HG03064 (cell line): ENCODE data around the gene CRABP2.

Experiments
- ATAC-seq: cut with Tn5 transposase; IDR thresholded peaks from one replicate; pipeline ENCODE4 v1.9.1; 2021; ENCODE audit warnings: low read depth; ENCODE audit not compliant: unreplicated experiment

Gene CRABP2

DNA sequence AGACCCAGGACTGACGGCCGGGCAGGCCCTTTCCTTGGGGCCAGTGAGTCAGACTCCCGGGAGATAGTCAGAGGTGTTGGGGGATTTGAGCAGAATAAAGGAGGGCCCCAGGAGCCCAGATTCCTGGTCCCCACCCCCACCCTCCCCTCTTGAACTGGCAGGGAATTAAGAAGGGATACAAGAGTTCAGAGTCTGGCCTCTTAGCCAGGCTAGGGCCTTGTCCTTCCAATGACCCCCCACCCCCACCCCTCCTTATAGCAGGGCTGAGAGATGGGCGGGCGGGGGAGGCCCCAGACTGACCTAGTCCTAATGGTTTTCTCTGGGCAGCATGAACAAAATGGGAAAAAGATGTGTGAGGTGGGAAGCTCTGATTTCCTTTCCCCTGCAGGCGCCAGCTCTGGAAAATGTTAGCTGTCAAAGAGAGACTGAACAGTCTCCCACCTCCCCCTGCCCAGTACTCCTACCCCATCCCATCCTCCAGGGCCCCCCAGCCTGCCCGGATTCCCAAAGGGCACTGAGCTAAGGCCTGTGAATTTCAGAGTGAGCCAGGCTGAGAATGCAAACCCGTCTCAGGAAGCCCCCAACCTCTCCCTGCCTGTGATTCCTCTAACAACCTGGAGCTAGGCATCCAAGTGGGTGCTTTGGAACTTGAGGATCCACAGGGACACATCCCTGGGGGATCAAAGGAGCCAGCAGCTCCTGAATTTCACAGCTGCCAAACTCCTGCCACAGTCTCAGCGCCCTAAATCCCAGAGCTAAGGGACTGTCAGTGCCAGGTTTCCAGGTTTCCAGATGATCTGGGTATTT is 5.8 kb upstream of the CRABP2 start:
- ATAC-seq = no peak

DNA sequence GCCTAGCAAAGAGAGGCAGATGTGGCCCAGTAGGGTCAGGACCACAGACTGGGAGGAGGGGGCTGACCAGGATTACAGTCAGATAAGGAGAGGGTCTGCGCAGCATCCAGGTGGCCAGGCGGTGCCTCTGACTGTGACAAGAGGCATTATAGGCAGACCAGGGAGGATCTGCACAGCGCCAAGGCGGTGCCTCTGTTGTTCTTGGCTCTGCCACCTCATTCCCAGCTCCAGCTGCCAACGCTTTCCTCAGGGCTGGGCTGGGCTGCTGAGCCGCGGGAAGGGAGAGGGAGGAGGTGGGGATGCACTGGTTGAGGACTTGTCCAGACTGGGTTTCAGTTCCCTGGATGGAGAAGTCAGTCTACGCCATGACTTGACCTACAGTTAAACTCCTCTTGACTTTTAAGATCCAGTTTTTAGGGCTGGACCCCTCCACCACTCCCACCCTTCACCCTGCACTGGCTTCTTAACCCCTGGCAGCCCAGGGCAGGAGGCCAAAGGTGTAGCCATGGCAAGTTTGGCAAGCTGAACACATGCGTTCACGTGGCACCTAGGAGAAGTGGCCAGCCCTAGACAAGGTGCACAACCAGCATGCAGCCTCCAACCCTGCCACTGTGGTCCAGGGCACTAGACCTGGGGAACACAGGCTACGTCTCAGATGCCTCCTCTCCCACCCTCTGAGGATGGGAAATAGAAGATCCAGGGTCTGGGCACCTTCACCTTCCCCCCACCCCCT is 4.5 kb upstream of the CRABP2 start:
- ATAC-seq = no peak

DNA sequence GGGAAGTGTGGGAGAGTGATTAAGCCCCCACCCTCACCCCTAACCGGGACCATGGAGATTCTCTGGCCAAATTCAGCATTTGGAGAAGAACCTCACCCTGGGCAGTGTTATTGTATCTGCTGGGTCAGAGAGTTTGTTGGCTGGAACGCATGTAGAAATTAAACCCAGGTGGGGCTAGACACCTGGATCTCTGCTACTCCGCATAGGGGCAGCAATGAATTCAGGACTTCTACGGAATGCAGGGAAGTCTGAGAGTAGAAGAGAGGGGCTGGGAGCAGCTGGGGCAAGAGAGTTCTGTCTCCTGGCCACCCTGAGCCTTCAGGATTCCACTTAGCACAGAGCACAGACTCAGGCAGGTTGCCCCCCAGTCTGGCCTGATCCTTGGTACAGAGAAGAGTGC is 3.6 kb upstream of the CRABP2 start:
- no peak for ATAC-seq

DNA sequence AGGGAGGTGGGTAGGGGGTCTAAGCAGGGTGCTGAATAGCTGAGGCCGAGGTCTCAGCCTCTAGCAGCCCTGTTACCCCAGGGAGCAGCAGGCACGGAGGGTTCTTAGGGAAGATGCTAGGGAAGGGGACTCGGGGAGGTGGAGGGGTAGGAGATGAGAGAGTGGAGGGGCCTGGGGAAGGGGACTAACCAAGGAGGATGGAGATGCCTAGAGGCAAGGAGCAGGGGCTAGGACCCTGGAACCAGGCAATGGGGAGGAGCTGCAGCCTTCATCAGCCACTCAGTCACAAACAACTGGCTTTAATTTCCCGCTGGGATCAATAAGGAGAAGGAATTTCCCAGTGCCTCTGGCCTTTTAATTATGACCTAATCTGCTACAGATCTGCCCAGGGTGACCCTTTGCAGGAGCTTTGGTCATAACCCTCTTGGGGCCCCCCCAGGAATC is 2.9 kb upstream of the CRABP2 start:
- ATAC-seq = no peak

DNA sequence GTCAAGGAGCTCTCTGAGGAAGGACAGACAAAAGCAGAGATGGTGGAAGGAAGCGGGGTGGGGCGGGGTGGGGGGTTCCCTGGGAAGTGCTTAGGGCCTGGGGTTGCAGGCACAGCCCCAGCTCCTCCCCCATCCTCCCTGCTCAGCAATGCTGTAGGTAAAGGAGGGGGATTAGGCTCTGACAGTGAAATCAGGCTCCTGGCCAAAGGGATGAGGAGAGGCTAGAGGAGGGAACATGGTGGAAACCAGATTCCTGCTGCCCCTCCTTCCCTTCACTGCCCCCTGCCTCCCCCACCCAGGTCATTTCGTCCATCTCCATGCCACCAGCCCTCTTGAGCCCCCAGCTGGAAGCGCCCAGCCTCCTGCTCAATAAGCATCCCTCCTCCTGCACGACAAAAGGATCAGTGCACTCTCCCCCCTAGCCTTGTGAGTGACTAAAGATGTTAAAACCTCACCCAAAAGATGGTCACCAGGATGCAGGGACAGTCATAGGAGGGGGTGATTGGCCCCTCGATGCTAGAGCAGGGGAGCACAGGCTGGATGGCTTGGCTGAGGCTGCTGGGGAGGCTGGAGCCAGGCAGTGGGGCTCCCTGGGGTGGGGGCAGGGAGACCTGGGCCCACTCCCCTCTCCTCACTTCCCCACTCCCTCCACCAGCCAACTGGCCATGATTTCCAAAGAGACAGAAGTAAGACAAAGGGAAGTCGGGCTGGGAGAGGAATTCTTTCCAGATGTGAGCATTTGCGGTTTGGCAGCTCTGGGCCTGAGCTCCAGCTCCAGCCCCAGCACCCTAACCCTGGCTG is 2.2 kb upstream of the CRABP2 start:
- no peak for ATAC-seq

DNA sequence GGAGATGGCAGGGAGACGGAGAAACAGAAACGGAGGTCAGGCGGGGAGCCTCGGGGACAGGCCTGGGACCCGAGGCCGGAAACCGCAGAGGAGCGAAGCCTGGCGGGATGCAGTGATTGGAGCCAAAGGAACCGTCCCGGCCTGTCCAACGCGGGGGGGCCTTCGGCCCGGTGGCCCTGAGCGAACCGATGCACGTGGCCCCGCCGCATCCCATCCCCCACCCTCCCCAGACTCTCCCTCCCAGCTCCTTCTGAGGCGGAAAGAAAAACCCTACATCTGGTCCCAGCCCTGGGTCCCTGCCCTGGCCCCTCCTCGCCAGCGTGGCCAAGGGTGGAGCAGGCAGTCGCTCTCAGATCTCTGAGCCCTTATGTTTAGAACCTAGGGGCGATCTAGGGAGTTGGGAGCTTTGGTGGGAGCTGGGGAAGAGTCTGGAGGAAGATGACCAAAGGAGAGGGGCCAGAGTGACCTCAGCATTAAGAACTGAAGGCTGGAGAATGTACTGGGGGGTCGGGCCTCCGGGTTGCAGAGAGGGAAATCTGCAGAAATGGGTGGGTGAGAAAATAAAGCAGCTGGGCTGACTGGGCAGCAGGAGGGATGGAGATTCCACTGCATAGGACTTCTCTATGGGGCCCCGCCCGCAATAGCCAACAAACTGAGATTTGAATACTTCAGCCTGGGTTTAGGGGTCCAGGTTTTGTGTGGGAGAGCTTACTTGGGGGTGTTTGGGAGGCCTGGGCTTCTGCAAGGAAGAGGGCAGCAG is 1.5 kb upstream of the CRABP2 start:
- no peak for ATAC-seq

DNA sequence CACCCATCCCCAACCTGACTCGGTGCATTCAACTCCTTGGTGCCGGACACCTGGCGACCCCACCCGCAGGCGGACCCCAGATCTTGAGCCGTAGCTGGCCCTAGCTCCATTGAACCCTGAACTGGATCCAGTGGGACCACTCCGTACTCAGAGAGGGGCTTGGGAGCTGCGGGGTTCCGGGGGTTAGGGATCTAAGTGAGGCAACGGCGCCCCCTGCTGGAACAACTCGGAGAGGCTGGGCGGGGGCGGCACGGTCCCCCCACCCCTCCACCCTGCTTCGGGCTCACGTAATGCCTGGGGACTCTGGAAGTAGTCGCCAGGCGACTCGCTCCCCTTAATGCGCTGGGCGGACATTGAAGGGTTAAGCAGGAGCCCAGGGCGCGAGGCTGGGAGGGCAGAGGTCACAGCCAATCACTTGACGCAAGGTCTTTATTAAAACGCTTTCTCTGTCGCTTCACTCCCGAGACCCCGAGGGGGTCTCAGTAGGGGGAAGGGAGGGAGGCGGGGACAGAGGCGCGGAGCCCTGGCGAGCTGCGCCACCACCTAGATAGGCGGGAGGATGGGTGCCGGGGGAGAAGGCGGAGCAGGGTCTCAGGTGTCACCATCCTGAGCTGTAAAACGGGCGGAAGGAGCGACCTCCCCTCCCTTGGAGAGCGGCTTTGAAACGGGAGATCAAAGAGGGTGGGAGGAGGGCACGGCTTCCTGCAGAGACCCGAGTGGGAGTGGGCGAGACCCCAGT is 704 bp upstream of the CRABP2 start:
- ATAC-seq = no peak

DNA sequence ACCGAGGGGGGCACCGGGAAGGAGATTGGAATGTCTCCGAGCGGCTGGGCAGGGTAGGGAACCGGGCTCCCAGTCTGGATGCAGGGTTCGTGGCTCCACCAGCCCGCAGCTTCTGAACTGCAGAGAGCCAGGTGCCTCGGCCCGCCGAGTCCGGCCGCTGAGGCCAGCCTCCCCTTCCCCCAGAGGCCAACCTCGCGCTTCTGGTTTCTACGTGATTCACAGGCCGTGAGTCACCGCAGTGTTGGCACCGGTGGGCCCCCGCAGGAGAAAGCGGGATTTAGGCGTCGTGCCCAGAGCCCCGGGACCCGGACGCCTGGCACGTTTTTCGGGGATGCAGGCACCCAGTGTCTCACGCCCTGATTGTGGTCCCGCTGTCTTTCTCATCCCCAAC is 458 bp downstream of the CRABP2 start:
- no peak for ATAC-seq

DNA sequence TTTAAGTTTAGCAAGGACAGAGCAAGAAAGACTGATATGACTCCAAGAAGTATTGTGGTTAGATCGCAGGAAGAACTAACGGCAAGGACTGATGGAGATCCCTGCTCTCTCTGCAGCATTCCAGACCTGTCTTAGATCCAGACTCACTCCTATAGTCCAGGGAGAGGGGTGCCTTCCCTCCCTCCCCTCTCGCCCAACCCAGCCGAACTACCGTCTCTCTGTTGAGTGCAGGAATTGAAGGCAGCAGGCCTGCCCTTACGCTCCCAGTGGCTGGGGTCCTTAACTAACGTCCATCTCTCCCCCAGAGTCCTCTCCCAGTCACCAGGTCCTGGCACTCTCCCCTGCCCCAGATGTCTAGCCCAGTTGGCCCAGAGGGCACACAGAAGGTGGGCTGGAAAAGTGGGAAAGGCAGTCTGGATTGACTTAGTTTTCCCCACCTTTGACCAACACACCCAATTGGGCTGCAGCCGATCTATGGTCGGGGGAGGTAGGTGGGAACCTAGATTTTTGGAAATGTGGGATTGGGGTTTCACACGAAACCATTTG is 1.1 kb downstream of the CRABP2 start:
- no peak for ATAC-seq

DNA sequence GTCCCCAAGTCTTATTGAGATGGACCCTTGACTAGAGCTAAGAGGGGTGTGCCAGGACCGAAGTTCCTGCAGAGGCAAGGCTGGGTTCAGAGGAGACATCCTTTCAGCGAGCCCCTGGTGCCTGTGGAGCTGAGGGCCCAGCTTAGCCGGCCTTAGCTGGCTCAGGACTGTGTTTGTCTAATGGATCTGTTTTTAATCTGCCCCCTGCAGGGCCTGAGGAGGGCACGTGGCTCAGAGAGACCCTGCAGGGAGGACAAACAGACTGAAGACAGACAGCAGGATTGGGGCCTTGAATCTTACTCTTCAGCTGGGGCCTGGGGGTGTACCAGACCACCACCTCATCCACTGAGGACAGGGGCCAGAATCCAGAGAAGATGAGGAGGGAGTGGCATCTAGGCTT is 1.6 kb downstream of the CRABP2 start:
- no peak for ATAC-seq

DNA sequence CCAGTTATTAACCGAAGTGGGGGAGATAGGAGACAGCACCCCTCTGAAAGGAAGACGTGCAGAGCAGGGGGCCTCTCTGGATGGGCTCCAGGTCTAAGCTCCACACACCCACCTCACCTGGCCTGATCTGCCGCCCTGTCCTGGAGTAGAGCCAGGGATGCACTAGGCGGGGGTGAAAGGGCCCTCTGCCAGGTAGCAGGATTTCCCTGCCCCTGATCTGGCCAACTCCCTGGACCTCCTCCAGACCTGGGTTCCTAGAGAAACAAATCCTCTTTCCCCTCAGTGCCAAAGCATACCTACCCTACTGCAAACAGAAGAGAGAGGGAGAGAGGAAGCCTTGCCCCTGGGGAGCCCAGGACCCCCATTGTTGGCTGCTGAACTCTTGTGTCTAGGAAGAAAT is 2.0 kb downstream of the CRABP2 start:
- no peak for ATAC-seq

DNA sequence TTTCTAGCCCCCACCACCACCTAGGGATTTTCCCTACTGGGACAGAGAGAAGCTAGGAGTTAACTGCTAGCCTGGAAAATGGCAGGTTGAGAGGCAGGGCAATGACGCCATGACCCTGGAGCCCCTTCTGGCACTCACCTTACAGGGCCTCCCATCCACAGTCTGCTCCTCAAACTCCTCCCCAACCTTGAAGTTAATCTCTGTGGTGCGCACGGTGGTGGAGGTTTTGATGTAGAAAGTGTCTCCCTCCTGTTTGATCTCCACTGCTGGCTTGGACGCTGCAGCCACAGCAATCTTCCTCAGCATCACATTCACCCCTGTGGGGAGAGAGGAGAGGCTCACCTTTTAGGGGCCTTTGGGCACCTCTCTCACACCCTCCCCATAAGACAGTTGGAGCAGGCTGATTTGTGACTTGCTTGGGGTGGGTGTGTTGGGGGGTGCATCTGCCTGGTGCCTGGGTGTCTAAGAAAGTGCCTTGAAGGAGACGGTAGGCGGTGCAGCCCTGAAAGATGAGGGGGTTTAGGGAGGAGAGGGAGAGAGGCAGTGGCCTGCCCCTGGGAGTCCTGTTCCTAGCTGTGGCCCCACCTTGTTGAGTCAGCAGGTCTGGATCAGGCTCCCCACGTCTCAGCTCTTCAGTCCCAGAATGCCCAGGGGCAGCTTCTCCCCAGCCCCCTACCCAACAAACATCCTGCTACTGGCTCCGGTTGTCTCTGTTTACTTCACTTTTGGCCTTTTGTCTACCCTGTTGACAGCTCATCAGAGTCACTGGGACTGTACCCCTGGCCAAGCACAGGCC is 4.4 kb downstream of the CRABP2 start:
- ATAC-seq = no peak

DNA sequence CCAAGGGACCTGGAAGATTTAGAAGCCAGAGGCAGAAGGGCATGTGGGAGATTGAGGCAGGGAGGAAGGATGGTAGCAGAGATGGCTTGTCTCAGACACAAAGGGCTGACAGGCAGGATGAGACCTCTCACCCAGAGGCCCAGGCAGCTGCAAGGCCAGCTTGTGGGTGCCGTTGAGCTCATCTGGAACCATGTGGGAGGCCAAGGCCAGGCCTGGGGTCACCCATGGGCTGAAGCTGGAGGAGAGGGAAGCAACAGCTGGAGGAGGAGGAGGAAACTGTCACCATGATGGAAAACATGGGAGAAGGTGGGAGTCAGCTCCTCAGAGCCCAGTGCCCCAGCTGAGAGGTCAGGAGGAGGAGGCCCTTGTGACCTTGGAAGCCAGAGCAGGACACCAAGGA is 6.4 kb downstream of the CRABP2 start:
- no peak for ATAC-seq

DNA sequence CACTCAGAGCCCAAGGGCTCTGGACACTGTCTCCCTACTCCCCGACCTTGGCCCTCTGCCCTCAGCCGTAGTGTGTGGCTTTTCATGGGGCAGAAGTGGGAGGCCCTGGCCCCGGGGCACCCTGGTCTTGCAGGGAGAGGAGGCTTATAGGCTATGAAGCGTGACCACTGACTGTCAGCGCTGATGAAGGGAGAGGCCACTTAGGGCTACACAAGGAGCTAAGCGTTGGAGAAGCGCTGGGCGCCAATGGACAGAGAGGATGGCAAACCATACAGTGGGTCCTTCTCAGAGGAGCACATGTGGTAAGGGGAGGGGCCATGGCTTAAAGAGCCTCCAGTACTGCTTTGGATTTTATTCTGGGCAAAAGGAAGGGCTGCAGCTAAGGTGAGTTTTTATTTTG is 7.9 kb downstream of the CRABP2 start:
- ATAC-seq = no peak

DNA sequence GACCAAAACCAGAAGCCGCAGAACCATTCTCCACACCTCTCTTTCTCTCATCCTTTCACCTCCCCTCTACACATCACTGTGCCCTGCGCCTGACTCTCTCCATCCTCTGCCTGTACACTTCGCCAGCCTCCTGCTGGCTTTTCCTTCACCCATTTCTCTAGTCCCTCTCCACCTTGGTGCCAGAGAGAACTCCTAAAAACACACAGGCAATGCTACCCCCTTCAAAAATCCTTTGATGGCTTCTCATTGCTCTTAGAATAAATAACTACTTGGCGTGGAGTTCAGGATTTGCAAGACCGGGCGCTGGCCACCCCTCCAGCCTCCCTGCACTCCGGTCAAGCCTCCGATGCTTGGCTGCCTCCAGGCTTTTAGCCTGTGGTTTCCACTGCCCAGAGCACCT is 8.6 kb downstream of the CRABP2 start:
- ATAC-seq = no peak

DNA sequence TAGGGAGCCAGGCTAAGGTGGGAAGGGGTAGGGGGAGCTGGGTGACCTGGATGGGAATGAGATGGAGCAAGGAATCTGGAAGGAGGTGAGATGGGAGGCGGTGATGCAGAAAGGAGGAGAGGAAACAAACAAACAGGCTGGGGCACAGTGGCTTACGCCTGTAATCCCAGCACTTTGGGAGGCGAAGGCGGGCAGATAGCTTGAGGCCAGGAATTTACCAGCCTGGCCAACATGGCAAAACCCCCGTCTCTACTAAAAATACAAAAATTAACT is 10.8 kb downstream of the CRABP2 start:
- no peak for ATAC-seq

DNA sequence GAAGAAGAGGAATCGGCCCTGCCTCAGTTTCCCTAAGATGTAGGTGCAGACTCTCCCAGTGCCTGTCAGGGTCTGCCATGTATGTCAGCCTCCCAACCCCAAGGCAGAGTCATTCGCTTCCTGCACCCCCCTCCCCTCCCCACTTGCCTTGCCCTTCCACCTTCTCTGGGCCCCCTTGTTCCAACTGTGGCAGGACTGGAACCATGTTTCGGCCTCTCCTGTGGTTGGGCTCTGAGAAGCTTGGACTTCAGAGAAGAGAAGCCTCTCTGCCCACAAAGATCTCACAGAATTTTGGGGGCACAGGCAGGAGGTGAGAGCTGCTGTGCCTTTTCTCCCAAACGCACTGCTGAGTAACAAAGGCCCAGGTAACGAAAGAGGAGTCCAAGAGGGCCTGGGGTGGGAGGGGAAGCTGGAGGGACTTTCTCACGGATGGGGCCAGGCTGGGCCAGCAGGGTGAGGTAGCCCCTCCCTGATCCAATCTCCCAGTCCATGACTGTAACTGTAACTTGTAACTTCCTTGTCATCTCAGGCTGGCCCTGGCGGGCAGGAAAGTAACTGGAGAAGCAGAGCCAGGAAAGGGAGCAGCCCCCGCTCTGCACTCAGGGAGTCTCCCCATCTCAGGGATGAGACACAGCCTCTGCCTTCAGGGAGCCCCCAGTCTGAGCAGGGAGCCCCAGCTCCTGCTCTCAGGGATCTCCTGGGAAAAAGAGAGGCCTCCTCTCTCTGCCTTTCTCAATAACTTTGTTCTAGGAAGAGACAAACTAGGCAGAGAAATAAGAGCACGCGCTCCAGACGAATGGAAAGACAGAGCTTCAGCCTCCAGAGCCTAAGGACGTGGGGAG is 11.3 kb downstream of the CRABP2 start:
- no peak for ATAC-seq
